ENCODE results near the gene STAC2.

- no peak for TF ChIP-seq POLR2A (IDR thresholded peaks at IDR 0.05)
- TF ChIP-seq, protein P1, sequence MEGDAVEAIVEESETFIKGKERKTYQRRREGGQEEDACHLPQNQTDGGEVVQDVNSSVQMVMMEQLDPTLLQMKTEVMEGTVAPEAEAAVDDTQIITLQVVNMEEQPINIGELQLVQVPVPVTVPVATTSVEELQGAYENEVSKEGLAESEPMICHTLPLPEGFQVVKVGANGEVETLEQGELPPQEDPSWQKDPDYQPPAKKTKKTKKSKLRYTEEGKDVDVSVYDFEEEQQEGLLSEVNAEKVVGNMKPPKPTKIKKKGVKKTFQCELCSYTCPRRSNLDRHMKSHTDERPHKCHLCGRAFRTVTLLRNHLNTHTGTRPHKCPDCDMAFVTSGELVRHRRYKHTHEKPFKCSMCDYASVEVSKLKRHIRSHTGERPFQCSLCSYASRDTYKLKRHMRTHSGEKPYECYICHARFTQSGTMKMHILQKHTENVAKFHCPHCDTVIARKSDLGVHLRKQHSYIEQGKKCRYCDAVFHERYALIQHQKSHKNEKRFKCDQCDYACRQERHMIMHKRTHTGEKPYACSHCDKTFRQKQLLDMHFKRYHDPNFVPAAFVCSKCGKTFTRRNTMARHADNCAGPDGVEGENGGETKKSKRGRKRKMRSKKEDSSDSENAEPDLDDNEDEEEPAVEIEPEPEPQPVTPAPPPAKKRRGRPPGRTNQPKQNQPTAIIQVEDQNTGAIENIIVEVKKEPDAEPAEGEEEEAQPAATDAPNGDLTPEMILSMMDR (IDR thresholded peaks at IDR 0.05), result no peak
Observed at GRCh38 chr17:39169101-39169500, 56.6 kb downstream of the STAC2 start.

Measured in Peyer's patch (tissue), 4 donors.